GM23248 (cell line): ENCODE measurements around the gene ADAM8.

Experiments
- EZH2 ChIP-seq: fragments of 200-600 bp; sonication (generic); IDR thresholded peaks from 2 replicates; pipeline ENCODE4 v1.6.1; 2018; ENCODE audit warnings: antibody characterized with exemption, mild to moderate bottlenecking; ENCODE audit not compliant: insufficient read depth, poor library complexity, severe bottlenecking
- EZH2phosphoT487 ChIP-seq: fragments of 200-600 bp; sonication (generic); IDR thresholded peaks from 2 replicates; pipeline ENCODE4 v1.6.1; 2018; ENCODE audit warnings: antibody characterized with exemption, moderate library complexity, mild to moderate bottlenecking, low read depth; ENCODE audit not compliant: insufficient read depth

- no peak for TF ChIP-seq EZH2
- TF ChIP-seq EZH2phosphoT487: no peak
Observed at GRCh38 chr10:133311570-133311969, 34.9 kb upstream of the ADAM8 start.
